WI38 (cell line): ENCODE data around the gene VAPA.
A peak's percentile ranks its signal among the peaks of the same experiment; 100 is the strongest.

Source experiments
- H3K4me3 ChIP-seq: 2 replicates; pipeline ENCODE4 v1.5.1; 2011; ENCODE audit warnings: low read depth, mild to moderate bottlenecking, control low read depth, low read length
- CTCF ChIP-seq: IDR thresholded peaks from 2 replicates; pipeline ENCODE4 v1.5.1; 2012; ENCODE audit warnings: low read depth, mild to moderate bottlenecking, control low read depth, low read length

VAPA gene

GRCh38 chr18:9946831-9947230, 33.0 kb downstream of the VAPA start:
- no peak overlapping the region for H3K4me3 ChIP-seq
- no peak for TF ChIP-seq CTCF

- no peak overlapping the region for H3K4me3 ChIP-seq
- no peak for TF ChIP-seq CTCF
These were observed 33.4 kb downstream of the VAPA start for GRCh38 chr18:9947248-9947647.

GRCh38 chr18:9949315-9949714, 35.5 kb downstream of the VAPA start:
- no peak for TF ChIP-seq CTCF

GRCh38 chr18:9949861-9950260, 36.0 kb downstream of the VAPA start:
- no peak overlapping the region for H3K4me3 ChIP-seq
- TF ChIP-seq CTCF, result no peak

More at GRCh38 chr18:9949315-9949714, 35.5 kb downstream of the VAPA start:
- H3K4me3 ChIP-seq, result no peak overlapping the region

- no peak for TF ChIP-seq CTCF
- H3K4me3 ChIP-seq, result no peak overlapping the region
These were observed 36.6 kb downstream of the VAPA start for GRCh38 chr18:9950289-9951016.

GRCh38 chr18:9951022-9951859, 37.4 kb downstream of the VAPA start:
- peak; percentile 59 for TF ChIP-seq CTCF

More at GRCh38 chr18:9951022-9951859, 37.4 kb downstream of the VAPA start:
- no peak overlapping the region for H3K4me3 ChIP-seq
